Natural killer cell treated with Interleukin-12 subunit alpha and Interleukin-12 subunit beta and Interleukin-15 and Interleukin-18, amount 100 ng/mL, for 72 hours (primary cell): Measurements from ENCODE around the gene NPAS3. TPM values are rescaled to one million over a fixed set of nuclear protein-coding genes. Genes with fewer than 3 reads are reported as not detected.

Experiments
- ATAC-seq, 2 donors: fragments of 150-1000 bp; cut with Tn5 transposase in 1 of 2; sonication (Bioruptor Pico), chemical (Tn5 transposase) in 1 of 2; 2 replicates each; pipeline ENCODE4 v1.10.0; 2021
- DNase-seq: peaks from one replicate; pipeline ENCODE4 v3.0.0; 2022; ENCODE audit warnings: low spot score
- H3K27ac Mint-ChIP-seq, 2 donors: 1 replicate in 1 of 2; 2 replicates in 1 of 2; pipeline ENCODE4 v1.8.0; 2022; ENCODE audit warnings: mixed read lengths in 2 of 2, mild to moderate bottlenecking in 1 of 2, moderate library complexity in 1 of 2
- H3K27me3 Mint-ChIP-seq, 2 donors: 1 replicate in 1 of 2; 2 replicates in 1 of 2; pipeline ENCODE4 v1.8.0; 2022; ENCODE audit warnings: mixed read lengths in 2 of 2
- H3K36me3 Mint-ChIP-seq: one replicate; pipeline ENCODE4 v1.8.0; 2022; ENCODE audit warnings: mixed read lengths
- H3K4me1 Mint-ChIP-seq, 2 donors: 1 replicate in 1 of 2; 2 replicates in 1 of 2; pipeline ENCODE4 v1.8.0; 2022; ENCODE audit warnings: low read depth in 2 of 2, mixed read lengths in 2 of 2, mild to moderate bottlenecking in 1 of 2
- H3K4me3 Mint-ChIP-seq: one replicate; pipeline ENCODE4 v1.8.0; 2022; ENCODE audit warnings: mixed read lengths
- H3K9me3 Mint-ChIP-seq: 2 replicates; pipeline ENCODE4 v1.8.0; 2022; ENCODE audit warnings: mixed read lengths
- total RNA-seq, 2 donors: library from RNA; stranded (reverse); gene quantifications; one replicate each; pipeline ENCODE4 v1.2.3, GENCODE V29; 2022

NPAS3 gene
- total RNA-seq, 2 donors from 2014 or later: not detected

GRCh38 chr14:33499687-33500086 is 561.0 kb downstream of the NPAS3 start:
- no peaks in the 10 kb centered on the region for H3K4me1 Mint-ChIP-seq
- peaks cover 16% of the 10 kb centered on the region for H3K9me3 Mint-ChIP-seq
- ATAC-seq (no peak), DNase-seq (no peak)
- peaks cover 9% of the 10 kb centered on the region for H3K36me3 Mint-ChIP-seq
- H3K4me3 Mint-ChIP-seq: no peak overlapping the region
- H3K27me3 Mint-ChIP-seq: no peaks in the 10 kb centered on the region
- H3K27ac Mint-ChIP-seq: no peak overlapping the region

GRCh38 chr14:33504246-33505099 is 565.8 kb downstream of the NPAS3 start:
- Mint-ChIP-seq H3K4me3 (no peak overlapping the region), H3K27me3 (no peaks in the 10 kb centered on the region), H3K9me3 (peaks cover 13% of the 10 kb centered on the region), H3K27ac (no peak overlapping the region), H3K4me1 (no peaks in the 10 kb centered on the region), H3K36me3 (no peaks in the 10 kb centered on the region)
- no peak for DNase-seq
- ATAC-seq: no peak

- ATAC-seq (no peak), DNase-seq (no peak)
- H3K4me1 Mint-ChIP-seq: no peaks in the 10 kb centered on the region
- no peak overlapping the region for H3K4me3 Mint-ChIP-seq
- H3K36me3 Mint-ChIP-seq: no peaks in the 10 kb centered on the region
- H3K9me3 Mint-ChIP-seq: peaks cover 13% of the 10 kb centered on the region
- no peak overlapping the region for H3K27ac Mint-ChIP-seq
- H3K27me3 Mint-ChIP-seq: no peaks in the 10 kb centered on the region
These were observed 566.7 kb downstream of the NPAS3 start for GRCh38 chr14:33505266-33505962.

- H3K4me3 Mint-ChIP-seq: no peak overlapping the region
- no peaks in the 10 kb centered on the region for H3K36me3 Mint-ChIP-seq
- DNase-seq (no peak), ATAC-seq (no peak)
- H3K9me3 Mint-ChIP-seq: peaks cover 13% of the 10 kb centered on the region
- no peak overlapping the region for H3K27ac Mint-ChIP-seq
- H3K4me1 Mint-ChIP-seq: no peaks in the 10 kb centered on the region
- no peaks in the 10 kb centered on the region for H3K27me3 Mint-ChIP-seq
These were observed 567.3 kb downstream of the NPAS3 start for GRCh38 chr14:33505963-33506329.

- H3K27ac Mint-ChIP-seq: no peak overlapping the region
- H3K9me3 Mint-ChIP-seq: peaks cover 9% of the 10 kb centered on the region
- no peak for ATAC-seq
These were observed 569.7 kb downstream of the NPAS3 start for GRCh38 chr14:33508126-33509062.

GRCh38 chr14:33509454-33509853 is 570.8 kb downstream of the NPAS3 start:
- H3K4me3 Mint-ChIP-seq: no peak overlapping the region
- no peak for DNase-seq
- no peak for ATAC-seq
- no peaks in the 10 kb centered on the region for H3K27me3 Mint-ChIP-seq
- H3K9me3 Mint-ChIP-seq: peaks cover 9% of the 10 kb centered on the region
- no peaks in the 10 kb centered on the region for H3K4me1 Mint-ChIP-seq
- H3K27ac Mint-ChIP-seq: no peak overlapping the region
- no peaks in the 10 kb centered on the region for H3K36me3 Mint-ChIP-seq

More at GRCh38 chr14:33508126-33509062, 569.7 kb downstream of the NPAS3 start:
- no peak for DNase-seq
- H3K4me1 Mint-ChIP-seq: no peaks in the 10 kb centered on the region
- no peaks in the 10 kb centered on the region for H3K27me3 Mint-ChIP-seq
- H3K36me3 Mint-ChIP-seq: no peaks in the 10 kb centered on the region
- no peak overlapping the region for H3K4me3 Mint-ChIP-seq

GRCh38 chr14:33510063-33510481 is 571.4 kb downstream of the NPAS3 start:
- no peak overlapping the region for H3K4me3 Mint-ChIP-seq
- no peaks in the 10 kb centered on the region for H3K36me3 Mint-ChIP-seq
- ATAC-seq: no peak
- no peak overlapping the region for H3K27ac Mint-ChIP-seq
- H3K4me1 Mint-ChIP-seq: no peaks in the 10 kb centered on the region
- H3K9me3 Mint-ChIP-seq: peaks cover 6% of the 10 kb centered on the region
- H3K27me3 Mint-ChIP-seq: no peaks in the 10 kb centered on the region
- no peak for DNase-seq

GRCh38 chr14:33510991-33511390 is 572.3 kb downstream of the NPAS3 start:
- peaks cover 3% of the 10 kb centered on the region for H3K9me3 Mint-ChIP-seq
- no peaks in the 10 kb centered on the region for H3K36me3 Mint-ChIP-seq
- DNase-seq (no peak), ATAC-seq (no peak)
- no peaks in the 10 kb centered on the region for H3K27me3 Mint-ChIP-seq
- H3K27ac Mint-ChIP-seq: no peak overlapping the region
- H3K4me1 Mint-ChIP-seq: no peaks in the 10 kb centered on the region
- H3K4me3 Mint-ChIP-seq: no peak overlapping the region

- no peak overlapping the region for H3K4me3 Mint-ChIP-seq
- H3K4me1 Mint-ChIP-seq: no peaks in the 10 kb centered on the region
- DNase-seq (no peak), ATAC-seq (no peak)
- H3K9me3 Mint-ChIP-seq: peaks cover 2% of the 10 kb centered on the region
- H3K36me3 Mint-ChIP-seq: no peaks in the 10 kb centered on the region
- H3K27me3 Mint-ChIP-seq: no peaks in the 10 kb centered on the region
- no peak overlapping the region for H3K27ac Mint-ChIP-seq
These were observed 573.4 kb downstream of the NPAS3 start for GRCh38 chr14:33511851-33512640.

- no peak for ATAC-seq
- Mint-ChIP-seq H3K27ac (no peak overlapping the region), H3K4me1 (no peaks in the 10 kb centered on the region), H3K36me3 (no peaks in the 10 kb centered on the region), H3K4me3 (no peak overlapping the region), H3K27me3 (no peaks in the 10 kb centered on the region), H3K9me3 (no peaks in the 10 kb centered on the region)
- DNase-seq: no peak
These were observed 576.8 kb downstream of the NPAS3 start for GRCh38 chr14:33515441-33515840.

- ATAC-seq: no peak
- no peaks in the 10 kb centered on the region for H3K4me1 Mint-ChIP-seq
- no peak for DNase-seq
- no peak overlapping the region for H3K4me3 Mint-ChIP-seq
- H3K27ac Mint-ChIP-seq: no peak overlapping the region
- H3K36me3 Mint-ChIP-seq: no peaks in the 10 kb centered on the region
- H3K27me3 Mint-ChIP-seq: no peaks in the 10 kb centered on the region
- no peaks in the 10 kb centered on the region for H3K9me3 Mint-ChIP-seq
These were observed 577.2 kb downstream of the NPAS3 start for GRCh38 chr14:33515899-33516298.

- H3K4me3 Mint-ChIP-seq: no peak overlapping the region
- no peaks in the 10 kb centered on the region for H3K4me1 Mint-ChIP-seq
- no peaks in the 10 kb centered on the region for H3K36me3 Mint-ChIP-seq
- ATAC-seq (no peak), DNase-seq (no peak)
- no peaks in the 10 kb centered on the region for H3K27me3 Mint-ChIP-seq
- no peak overlapping the region for H3K27ac Mint-ChIP-seq
- no peaks in the 10 kb centered on the region for H3K9me3 Mint-ChIP-seq
These were observed 578.3 kb downstream of the NPAS3 start for GRCh38 chr14:33516898-33517436.

- ATAC-seq (no peak), DNase-seq (no peak)
- H3K36me3 Mint-ChIP-seq: no peaks in the 10 kb centered on the region
- no peaks in the 10 kb centered on the region for H3K9me3 Mint-ChIP-seq
- no peaks in the 10 kb centered on the region for H3K27me3 Mint-ChIP-seq
- no peak overlapping the region for H3K27ac Mint-ChIP-seq
- H3K4me3 Mint-ChIP-seq: no peak overlapping the region
- no peaks in the 10 kb centered on the region for H3K4me1 Mint-ChIP-seq
These were observed 582.5 kb downstream of the NPAS3 start for GRCh38 chr14:33521192-33521591.
